Mammary epithelial cell (primary cell): ENCODE measurements around the gene CAMSAP3.

Experiments
- CTCF ChIP-seq, 2 donors: IDR thresholded peaks in 1 of 2; conservative IDR thresholded peaks in 1 of 2; 2 replicates each; pipeline ENCODE4 v1.5.1; 2011 to 2012; ENCODE audit warnings: inconsistent platforms in 2 of 2, low read length in 2 of 2, mild to moderate bottlenecking in 2 of 2, control low read depth in 1 of 2, low read depth in 1 of 2; ENCODE audit not compliant: insufficient read depth in 1 of 2; ENCODE audit errors: extremely low read depth in 1 of 2
- EZH2 ChIP-seq: IDR thresholded peaks from 2 replicates; pipeline ENCODE4 v1.6.1; 2012; ENCODE audit warnings: low read length, inconsistent platforms, borderline replicate concordance

DNA sequence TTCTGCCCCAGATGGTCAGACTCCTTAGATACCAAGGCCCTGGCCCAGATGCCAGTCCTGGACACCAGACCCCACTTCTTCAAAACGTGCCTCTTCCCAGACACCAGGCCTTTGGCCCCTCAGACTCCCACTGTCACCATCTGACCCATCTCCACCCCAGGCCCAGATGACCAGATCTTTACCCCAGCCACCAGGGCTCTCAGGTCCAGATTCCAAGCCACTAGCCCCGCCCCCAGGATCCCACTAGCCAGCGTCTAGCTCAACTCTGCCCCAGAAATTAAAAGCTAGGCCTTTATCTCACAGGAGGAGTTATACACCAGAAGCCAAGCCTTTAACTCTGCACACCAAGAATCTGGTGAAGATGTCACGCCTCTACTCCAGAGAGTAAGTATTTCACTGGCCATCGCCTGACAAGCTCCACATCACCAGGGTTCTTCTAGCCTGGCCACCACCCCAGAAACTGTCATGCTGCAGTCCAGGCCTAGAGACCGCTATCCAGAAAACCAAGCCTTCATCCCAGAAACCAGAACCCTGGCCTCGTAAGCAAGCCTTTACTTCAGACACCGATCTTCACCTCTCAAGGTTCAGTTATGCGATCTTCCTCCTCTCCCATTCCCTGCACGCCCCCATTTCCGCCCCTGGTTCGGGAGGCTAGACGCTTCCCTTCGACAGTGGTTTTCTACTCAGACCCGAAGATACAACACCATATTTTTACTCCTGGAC, 33.1 kb downstream of the CAMSAP3 start:
- TF ChIP-seq CTCF (conservative IDR thresholded peaks at IDR 0.05 in 1 of 2, IDR thresholded peaks at IDR 0.05 in 1 of 2; ENCODE audit: extremely low read depth in 1 of 2, insufficient read depth in 1 of 2, low read depth in 1 of 2, low read length in 2 of 2) (no peak), EZH2 (no peak)
